GM23338 (cell line): ENCODE measurements around the gene RPS8. TPM values are rescaled to one million over a fixed set of nuclear protein-coding genes. Genes with fewer than 3 reads are reported as not detected.

Experiments
- ATAC-seq: fragments of 200-7000 bp; cut with Tn5 transposase; 3 replicates; pipeline ENCODE4 v1.9.1; 2020
- DNase-seq: peaks from one replicate; pipeline ENCODE4 v3.0.0-alpha.2; 2015; ENCODE audit warnings: low spot score
- H2AFZ ChIP-seq: fragments of 200-600 bp; sonication (generic); 2 replicates; pipeline ENCODE4 v1.8.0; 2016; ENCODE audit warnings: antibody characterized with exemption, mild to moderate bottlenecking, moderate library complexity
- H3F3A ChIP-seq: fragments of 200-600 bp; sonication (generic); replicated peaks from 2 replicates; pipeline ENCODE4 v1.8.0; 2017; ENCODE audit warnings: antibody characterized with exemption, mixed run types, low read depth
- H3K27ac ChIP-seq: fragments of 200-600 bp; sonication (generic); 2 replicates; pipeline ENCODE4 v1.6.1; 2016; ENCODE audit warnings: low read depth
- H3K27me3 ChIP-seq: fragments of 200-600 bp; sonication (generic); 2 replicates; pipeline ENCODE4 v1.8.0; 2016; ENCODE audit warnings: mild to moderate bottlenecking, mixed run types, moderate library complexity; ENCODE audit not compliant: insufficient read depth
- H3K36me3 ChIP-seq: fragments of 200-600 bp; sonication (generic); 2 replicates; pipeline ENCODE4 v1.8.0; 2016; ENCODE audit warnings: mild to moderate bottlenecking; ENCODE audit not compliant: insufficient read depth
- H3K4me1 ChIP-seq: fragments of 200-600 bp; sonication (generic); 2 replicates; pipeline ENCODE4 v1.8.0; 2016; ENCODE audit warnings: mild to moderate bottlenecking, moderate library complexity; ENCODE audit not compliant: insufficient read depth
- H3K4me2 ChIP-seq: fragments of 200-600 bp; sonication (generic); 2 replicates; pipeline ENCODE4 v1.7.1; 2017; ENCODE audit warnings: mixed run types
- H3K4me3 ChIP-seq: fragments of 200-600 bp; sonication (generic); 2 replicates; pipeline ENCODE4 v1.6.1; 2016; ENCODE audit warnings: mixed run types
- H3K79me2 ChIP-seq: fragments of 200-600 bp; sonication (generic); replicated peaks from 2 replicates; pipeline ENCODE4 v1.8.0; 2017; ENCODE audit warnings: mild to moderate bottlenecking; ENCODE audit not compliant: insufficient read depth
- H3K9me2 ChIP-seq: fragments of 200-600 bp; sonication (generic); 2 replicates; pipeline ENCODE4 v1.8.0; 2017; ENCODE audit not compliant: insufficient read depth
- H4K20me1 ChIP-seq: fragments of 200-600 bp; sonication (generic); replicated peaks from 2 replicates; pipeline ENCODE4 v1.8.0; 2017; ENCODE audit warnings: mild to moderate bottlenecking; ENCODE audit not compliant: insufficient read depth
- H3K27ac Mint-ChIP-seq: 2 replicates; pipeline ENCODE4 v1.8.0; 2020; ENCODE audit warnings: inconsistent platforms, mild to moderate bottlenecking, moderate library complexity, mixed read lengths
- H3K27me3 Mint-ChIP-seq: 3 replicates; pipeline ENCODE4 v1.8.0; 2022; ENCODE audit warnings: low read depth, mild to moderate bottlenecking, moderate library complexity, mixed read lengths, inconsistent platforms; ENCODE audit not compliant: insufficient read depth, poor library complexity
- H3K36me3 Mint-ChIP-seq: 3 replicates; pipeline ENCODE4 v1.8.0; 2021; ENCODE audit warnings: low read depth, mild to moderate bottlenecking, inconsistent platforms, moderate library complexity, mixed read lengths
- H3K4me1 Mint-ChIP-seq: 3 replicates; pipeline ENCODE4 v1.8.0; 2020; ENCODE audit warnings: mild to moderate bottlenecking, inconsistent platforms, mixed read lengths
- H3K4me3 Mint-ChIP-seq: 3 replicates; pipeline ENCODE4 v1.8.0; 2021; ENCODE audit warnings: moderate library complexity, mild to moderate bottlenecking, inconsistent platforms, mixed read lengths
- H3K9me3 Mint-ChIP-seq: 3 replicates; pipeline ENCODE4 v1.8.0; 2020; ENCODE audit warnings: moderate library complexity, mild to moderate bottlenecking, inconsistent platforms, mixed read lengths
- CREB1 ChIP-seq: fragments of 250-450 bp; sonication (Bioruptor Pico); IDR thresholded peaks from 2 replicates; pipeline ENCODE4 v1.5.0; 2020; ENCODE audit warnings: low read depth, mild to moderate bottlenecking, moderate library complexity
- CTCF ChIP-seq, 2 experiments: fragments of 200-600 bp in 1 of 2; sonication (generic) in 1 of 2; conservative IDR thresholded peaks; 2 replicates each; pipeline versions ENCODE4 v1.5.1 to v1.6.1; 2016 to 2017; ENCODE audit warnings: antibody characterized with exemption in 2 of 2, low read depth in 2 of 2, mild to moderate bottlenecking in 2 of 2, moderate library complexity in 1 of 2
- ETS1 ChIP-seq: IDR thresholded peaks from 2 replicates; pipeline ENCODE4 v1.6.1; 2016; ENCODE audit warnings: antibody characterized with exemption
- JUNB ChIP-seq: IDR thresholded peaks from one replicate; pipeline ENCODE4 v1.6.1; 2016; ENCODE audit warnings: antibody characterized with exemption; ENCODE audit not compliant: unreplicated experiment
- NANOG ChIP-seq: IDR thresholded peaks from 2 replicates; pipeline ENCODE4 v1.6.1; 2016; ENCODE audit warnings: antibody characterized with exemption, borderline replicate concordance
- POLR2AphosphoS5 ChIP-seq: IDR thresholded peaks from 2 replicates; pipeline ENCODE4 v1.6.1; 2016; ENCODE audit warnings: antibody characterized with exemption, low read depth
- REST ChIP-seq: IDR thresholded peaks from one replicate; pipeline ENCODE4 v1.6.1; 2018; ENCODE audit warnings: antibody characterized with exemption; ENCODE audit not compliant: unreplicated experiment
- STAT1 ChIP-seq: IDR thresholded peaks from one replicate; pipeline ENCODE4 v1.6.1; 2016; ENCODE audit warnings: antibody characterized with exemption; ENCODE audit not compliant: unreplicated experiment
- ZNF114 ChIP-seq: fragments of 250-450 bp; sonication (Bioruptor Pico); IDR thresholded peaks from 2 replicates; pipeline ENCODE4 v1.5.0; 2020; ENCODE audit warnings: mild to moderate bottlenecking, moderate library complexity
- ZNF331 ChIP-seq: fragments of 250-450 bp; sonication (Bioruptor Pico); IDR thresholded peaks from 2 replicates; pipeline ENCODE4 v1.5.0; 2020; ENCODE audit warnings: low read depth, mild to moderate bottlenecking, moderate library complexity
- ZNF462 ChIP-seq: fragments of 250-450 bp; sonication (Bioruptor Pico); IDR thresholded peaks from 2 replicates; pipeline ENCODE4 v1.5.0; 2020; ENCODE audit warnings: mild to moderate bottlenecking, moderate library complexity
- polyA plus RNA-seq: library from polyadenylated mRNA; unstranded; fragments of >200 nt; fragmentation: Nextera tagmentation; extraction: Ambion mirVana; gene quantifications from 2 replicates; pipeline ENCODE4 v1.2.1, GENCODE V29; 2016
- total RNA-seq: library from RNA; depleted of rRNA; stranded (reverse); fragments of >200 nt; shearing (Covaris generic); gene quantifications from 2 replicates; pipeline ENCODE4 v1.2.3, GENCODE V29; 2014

RPS8 gene
- total and polyA plus RNA-seq, 2 experiments from 2014 or later: 1,756 to 2,427 TPM

- TF ChIP-seq ZNF331 (no peak), POLR2AphosphoS5 (no peak), ETS1 (no peak), REST (no peak)
These were observed 41.6 kb upstream of the RPS8 start (continued) for GRCh38 chr1:44733784-44734183.

GRCh38 chr1:44735992-44736391 is 39.3 kb upstream of the RPS8 start:
- Histone ChIP-seq H4K20me1 (no peaks in the 10 kb centered on the region), H3K36me3 (no peaks in the 10 kb centered on the region), H3K27me3 (no peaks in the 10 kb centered on the region), H3K79me2 (peaks cover 12% of the 10 kb centered on the region), H3K9me2 (peaks cover 6% of the 10 kb centered on the region; the same call in 1 of the 2 replicates), H3K4me3 (no peak overlapping the region), H3K27ac (no peak overlapping the region), H3F3A (peaks cover 14% of the 10 kb centered on the region), H2AFZ (no peak overlapping the region), H3K4me1 (peaks cover 6% of the 10 kb centered on the region), H3K4me2 (no peak overlapping the region)
- ATAC-seq (no peak), DNase-seq (no peak)
- H3K27me3 Mint-ChIP-seq: peaks cover 10% of the 10 kb centered on the region
- no peak overlapping the region for H3K4me3 Mint-ChIP-seq
- no peak overlapping the region for H3K27ac Mint-ChIP-seq
- H3K9me3 Mint-ChIP-seq: peaks cover 8% of the 10 kb centered on the region; the same call in 2 of the 3 replicates
- peaks cover 19% of the 10 kb centered on the region for H3K4me1 Mint-ChIP-seq
- peaks cover 14% of the 10 kb centered on the region for H3K36me3 Mint-ChIP-seq
- no peak for TF ChIP-seq JUNB
- no peak for TF ChIP-seq CREB1
- no peak for TF ChIP-seq CTCF (conservative IDR thresholded peaks at IDR 0.05; ENCODE audit: low read depth in 2 of 2)
- TF ChIP-seq NANOG: no peak
- no peak for TF ChIP-seq POLR2AphosphoS5
- no peak for TF ChIP-seq ETS1
- TF ChIP-seq ZNF462 (CRISPR knock-in tag): no peak
- TF ChIP-seq STAT1: no peak
- no peak for TF ChIP-seq ZNF331
- TF ChIP-seq ZNF114 (CRISPR knock-in tag): no peak
